ENCODE data around the gene FAM107B.

The FAM107B gene

DNA sequence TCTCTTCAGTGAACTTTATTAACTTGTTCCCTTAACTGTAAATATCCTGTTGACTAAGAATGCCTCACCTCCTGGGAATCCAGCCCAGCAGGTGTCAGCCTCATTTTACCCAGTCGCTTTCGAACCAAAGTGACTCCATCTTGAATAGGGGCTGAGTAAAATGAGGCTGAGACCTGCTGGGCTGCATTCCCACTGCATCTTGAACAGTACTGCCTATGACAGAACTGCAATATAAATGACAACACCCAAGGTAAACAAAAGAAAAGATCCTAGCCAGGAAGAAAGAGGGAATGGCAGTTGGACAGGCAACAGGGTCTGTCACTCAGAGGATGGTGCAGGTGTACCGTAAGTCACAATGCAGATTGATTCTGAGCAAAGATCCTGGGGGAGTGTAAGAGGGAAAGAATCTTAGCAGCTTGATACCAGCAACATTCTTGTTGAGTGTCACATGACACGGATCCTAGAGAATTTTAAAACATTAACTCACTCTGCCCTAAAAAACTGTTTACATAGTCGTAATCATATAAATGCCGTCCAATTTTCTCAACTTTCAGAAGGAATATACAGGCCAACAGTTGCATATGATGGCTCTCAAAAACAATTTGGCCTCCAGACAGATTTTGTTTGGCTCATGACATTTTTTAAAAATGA lies 4.4 kb upstream of the FAM107B start (continued):
- TF ChIP-seq, protein P1, sequence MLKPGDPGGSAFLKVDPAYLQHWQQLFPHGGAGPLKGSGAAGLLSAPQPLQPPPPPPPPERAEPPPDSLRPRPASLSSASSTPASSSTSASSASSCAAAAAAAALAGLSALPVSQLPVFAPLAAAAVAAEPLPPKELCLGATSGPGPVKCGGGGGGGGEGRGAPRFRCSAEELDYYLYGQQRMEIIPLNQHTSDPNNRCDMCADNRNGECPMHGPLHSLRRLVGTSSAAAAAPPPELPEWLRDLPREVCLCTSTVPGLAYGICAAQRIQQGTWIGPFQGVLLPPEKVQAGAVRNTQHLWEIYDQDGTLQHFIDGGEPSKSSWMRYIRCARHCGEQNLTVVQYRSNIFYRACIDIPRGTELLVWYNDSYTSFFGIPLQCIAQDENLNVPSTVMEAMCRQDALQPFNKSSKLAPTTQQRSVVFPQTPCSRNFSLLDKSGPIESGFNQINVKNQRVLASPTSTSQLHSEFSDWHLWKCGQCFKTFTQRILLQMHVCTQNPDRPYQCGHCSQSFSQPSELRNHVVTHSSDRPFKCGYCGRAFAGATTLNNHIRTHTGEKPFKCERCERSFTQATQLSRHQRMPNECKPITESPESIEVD (tag by site-specific recombination; IDR thresholded peaks at IDR 0.05), result no peak
- no peak for TF ChIP-seq ZBTB7A (tag by site-specific recombination; IDR thresholded peaks at IDR 0.05; ENCODE audit: low read depth)
- TF ChIP-seq ZNF155 (tag by site-specific recombination; IDR thresholded peaks at IDR 0.05), result no peak

DNA sequence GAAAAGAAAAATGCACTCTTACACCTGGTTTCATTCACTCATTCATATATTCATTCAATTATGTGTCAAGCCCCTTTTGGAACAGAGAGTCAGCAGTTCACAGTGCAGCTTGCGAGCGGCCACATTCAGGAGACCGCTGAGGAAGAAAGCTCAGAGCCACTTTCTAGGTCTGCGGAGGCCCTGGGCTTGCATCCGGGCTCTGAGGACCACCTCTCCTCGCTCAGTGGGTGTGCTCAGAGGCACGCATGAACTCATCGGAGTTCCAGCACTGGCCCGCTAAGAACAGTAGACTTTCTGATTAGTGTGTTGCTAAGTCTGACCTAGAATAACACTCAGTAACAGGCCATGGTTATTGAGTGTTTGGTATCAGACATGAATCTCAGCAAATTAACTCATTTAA lies 1.8 kb upstream of the FAM107B start:
- Histone ChIP-seq H3K36me3 (ENCODE audit: control insufficient read depth in 2 of 2, insufficient read depth in 1 of 2, low read length in 2 of 2) (no peaks in the 10 kb centered on the region), H3K4me1 (ENCODE audit: control insufficient read depth, insufficient read depth, low read length) (no peaks in the 10 kb centered on the region), H3K4me3 (ENCODE audit: low read depth, low read length) (no peak overlapping the region), H3K27ac (ENCODE audit: extremely low read depth, low read depth, low read length) (no peak overlapping the region), H3K9me3 (ENCODE audit: control insufficient read depth, insufficient read depth, low read depth, low read length) (no peaks in the 10 kb centered on the region)
- ChIA-PET CTCF (interaction anchor here (0.6 to 0.7 kb wide), 2 partner anchors 67 to 1241 kb away, joined by 3 read pairs; no protein-coding TSS in a partner anchor), POLR2A (no interaction called here)
- TF ChIP-seq, protein P2, sequence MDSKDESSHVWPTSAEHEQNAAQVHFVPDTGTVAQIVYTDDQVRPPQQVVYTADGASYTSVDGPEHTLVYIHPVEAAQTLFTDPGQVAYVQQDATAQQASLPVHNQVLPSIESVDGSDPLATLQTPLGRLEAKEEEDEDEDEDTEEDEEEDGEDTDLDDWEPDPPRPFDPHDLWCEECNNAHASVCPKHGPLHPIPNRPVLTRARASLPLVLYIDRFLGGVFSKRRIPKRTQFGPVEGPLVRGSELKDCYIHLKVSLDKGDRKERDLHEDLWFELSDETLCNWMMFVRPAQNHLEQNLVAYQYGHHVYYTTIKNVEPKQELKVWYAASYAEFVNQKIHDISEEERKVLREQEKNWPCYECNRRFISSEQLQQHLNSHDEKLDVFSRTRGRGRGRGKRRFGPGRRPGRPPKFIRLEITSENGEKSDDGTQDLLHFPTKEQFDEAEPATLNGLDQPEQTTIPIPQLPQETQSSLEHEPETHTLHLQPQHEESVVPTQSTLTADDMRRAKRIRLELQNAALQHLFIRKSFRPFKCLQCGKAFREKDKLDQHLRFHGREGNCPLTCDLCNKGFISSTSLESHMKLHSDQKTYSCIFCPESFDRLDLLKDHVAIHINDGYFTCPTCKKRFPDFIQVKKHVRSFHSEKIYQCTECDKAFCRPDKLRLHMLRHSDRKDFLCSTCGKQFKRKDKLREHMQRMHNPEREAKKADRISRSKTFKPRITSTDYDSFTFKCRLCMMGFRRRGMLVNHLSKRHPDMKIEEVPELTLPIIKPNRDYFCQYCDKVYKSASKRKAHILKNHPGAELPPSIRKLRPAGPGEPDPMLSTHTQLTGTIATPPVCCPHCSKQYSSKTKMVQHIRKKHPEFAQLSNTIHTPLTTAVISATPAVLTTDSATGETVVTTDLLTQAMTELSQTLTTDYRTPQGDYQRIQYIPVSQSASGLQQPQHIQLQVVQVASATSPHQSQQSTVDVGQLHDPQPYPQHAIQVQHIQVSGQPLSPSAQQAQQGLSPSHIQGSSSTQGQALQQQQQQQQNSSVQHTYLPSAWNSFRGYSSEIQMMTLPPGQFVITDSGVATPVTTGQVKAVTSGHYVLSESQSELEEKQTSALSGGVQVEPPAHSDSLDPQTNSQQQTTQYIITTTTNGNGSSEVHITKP (tag by site-specific recombination; IDR thresholded peaks at IDR 0.05), result no peak
- TF ChIP-seq EGR2 (tag by site-specific recombination; IDR thresholded peaks at IDR 0.05; ENCODE audit: low read depth) (no peak), ZNF792 (tag by site-specific recombination; IDR thresholded peaks at IDR 0.05) (no peak), KLF9 (tag by site-specific recombination; IDR thresholded peaks at IDR 0.05; ENCODE audit: low read depth) (no peak)

DNA sequence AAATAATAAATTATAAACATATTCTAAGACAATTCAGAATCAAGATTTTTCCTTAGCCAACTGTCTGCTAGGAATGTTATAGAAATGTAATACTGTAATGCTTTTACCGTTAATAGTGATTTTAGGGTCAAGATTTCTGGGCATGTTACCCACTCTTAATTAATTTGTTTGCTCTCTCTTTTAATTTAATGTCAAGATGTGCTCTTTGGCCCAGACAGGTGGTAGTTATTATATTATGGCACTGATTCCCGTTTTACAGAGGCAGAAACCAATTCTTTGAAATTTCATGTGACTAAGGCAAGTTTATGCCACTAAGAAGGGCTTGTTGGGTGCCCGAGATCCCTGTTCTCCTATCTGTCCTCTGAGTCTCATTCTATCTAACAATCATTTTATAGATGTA lies 959 bp upstream of the FAM107B start:
- no peak overlapping the region for H3K27ac ChIP-seq (ENCODE audit: extremely low read depth, low read depth, low read length)
- H3K4me3 ChIP-seq (ENCODE audit: low read depth, low read length), result no peak overlapping the region
- H3K9me3 ChIP-seq (ENCODE audit: control insufficient read depth, insufficient read depth, low read depth, low read length), result no peaks in the 10 kb centered on the region
- CTCF ChIA-PET, result no interaction called here
- H3K36me3 ChIP-seq (ENCODE audit: control insufficient read depth in 2 of 2, insufficient read depth in 1 of 2, low read length in 2 of 2), result no peaks in the 10 kb centered on the region
- H3K4me1 ChIP-seq (ENCODE audit: control insufficient read depth, insufficient read depth, low read length), result no peaks in the 10 kb centered on the region
- TF ChIP-seq IKZF3 (tag by site-specific recombination; IDR thresholded peaks at IDR 0.05) (no peak), ZBTB48 (tag by site-specific recombination; IDR thresholded peaks at IDR 0.05) (no peak), ZNF830 (tag by site-specific recombination; IDR thresholded peaks at IDR 0.05; ENCODE audit: low read depth) (no peak), ZNF423 (tag by site-specific recombination; IDR thresholded peaks at IDR 0.05) (no peak), MEIS1 (CRISPR knock-in tag; IDR thresholded peaks at IDR 0.05; ENCODE audit: borderline replicate concordance) (no peak), YY1 (tag by site-specific recombination; IDR thresholded peaks at IDR 0.05) (no peak), ZNF501 (tag by site-specific recombination; IDR thresholded peaks at IDR 0.05) (no peak), ZNF561 (tag by site-specific recombination; IDR thresholded peaks at IDR 0.05; ENCODE audit: borderline replicate concordance) (no peak), ZNF530 (tag by site-specific recombination; IDR thresholded peaks at IDR 0.05; ENCODE audit: low read depth) (no peak)
- TF ChIP-seq, protein P3, sequence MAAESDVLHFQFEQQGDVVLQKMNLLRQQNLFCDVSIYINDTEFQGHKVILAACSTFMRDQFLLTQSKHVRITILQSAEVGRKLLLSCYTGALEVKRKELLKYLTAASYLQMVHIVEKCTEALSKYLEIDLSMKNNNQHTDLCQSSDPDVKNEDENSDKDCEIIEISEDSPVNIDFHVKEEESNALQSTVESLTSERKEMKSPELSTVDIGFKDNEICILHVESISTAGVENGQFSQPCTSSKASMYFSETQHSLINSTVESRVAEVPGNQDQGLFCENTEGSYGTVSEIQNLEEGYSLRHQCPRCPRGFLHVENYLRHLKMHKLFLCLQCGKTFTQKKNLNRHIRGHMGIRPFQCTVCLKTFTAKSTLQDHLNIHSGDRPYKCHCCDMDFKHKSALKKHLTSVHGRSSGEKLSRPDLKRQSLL (tag by site-specific recombination; IDR thresholded peaks at IDR 0.05), result no peak
- TF ChIP-seq, protein P4, sequence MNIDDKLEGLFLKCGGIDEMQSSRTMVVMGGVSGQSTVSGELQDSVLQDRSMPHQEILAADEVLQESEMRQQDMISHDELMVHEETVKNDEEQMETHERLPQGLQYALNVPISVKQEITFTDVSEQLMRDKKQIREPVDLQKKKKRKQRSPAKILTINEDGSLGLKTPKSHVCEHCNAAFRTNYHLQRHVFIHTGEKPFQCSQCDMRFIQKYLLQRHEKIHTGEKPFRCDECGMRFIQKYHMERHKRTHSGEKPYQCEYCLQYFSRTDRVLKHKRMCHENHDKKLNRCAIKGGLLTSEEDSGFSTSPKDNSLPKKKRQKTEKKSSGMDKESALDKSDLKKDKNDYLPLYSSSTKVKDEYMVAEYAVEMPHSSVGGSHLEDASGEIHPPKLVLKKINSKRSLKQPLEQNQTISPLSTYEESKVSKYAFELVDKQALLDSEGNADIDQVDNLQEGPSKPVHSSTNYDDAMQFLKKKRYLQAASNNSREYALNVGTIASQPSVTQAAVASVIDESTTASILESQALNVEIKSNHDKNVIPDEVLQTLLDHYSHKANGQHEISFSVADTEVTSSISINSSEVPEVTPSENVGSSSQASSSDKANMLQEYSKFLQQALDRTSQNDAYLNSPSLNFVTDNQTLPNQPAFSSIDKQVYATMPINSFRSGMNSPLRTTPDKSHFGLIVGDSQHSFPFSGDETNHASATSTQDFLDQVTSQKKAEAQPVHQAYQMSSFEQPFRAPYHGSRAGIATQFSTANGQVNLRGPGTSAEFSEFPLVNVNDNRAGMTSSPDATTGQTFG (tag by site-specific recombination; IDR thresholded peaks at IDR 0.05; ENCODE audit: borderline replicate concordance), result no peak
- TF ChIP-seq, protein P5, sequence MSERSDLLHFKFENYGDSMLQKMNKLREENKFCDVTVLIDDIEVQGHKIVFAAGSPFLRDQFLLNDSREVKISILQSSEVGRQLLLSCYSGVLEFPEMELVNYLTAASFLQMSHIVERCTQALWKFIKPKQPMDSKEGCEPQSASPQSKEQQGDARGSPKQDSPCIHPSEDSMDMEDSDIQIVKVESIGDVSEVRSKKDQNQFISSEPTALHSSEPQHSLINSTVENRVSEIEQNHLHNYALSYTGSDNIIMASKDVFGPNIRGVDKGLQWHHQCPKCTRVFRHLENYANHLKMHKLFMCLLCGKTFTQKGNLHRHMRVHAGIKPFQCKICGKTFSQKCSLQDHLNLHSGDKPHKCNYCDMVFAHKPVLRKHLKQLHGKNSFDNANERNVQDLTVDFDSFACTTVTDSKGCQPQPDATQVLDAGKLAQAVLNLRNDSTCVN (tag by site-specific recombination; optimal IDR thresholded peaks at IDR 0.05), result no peak
- POLR2A ChIA-PET, result no interaction called here

All from HEK293 (cell line).